ENCODE data around the gene C10orf71.

C10orf71 gene

DNA sequence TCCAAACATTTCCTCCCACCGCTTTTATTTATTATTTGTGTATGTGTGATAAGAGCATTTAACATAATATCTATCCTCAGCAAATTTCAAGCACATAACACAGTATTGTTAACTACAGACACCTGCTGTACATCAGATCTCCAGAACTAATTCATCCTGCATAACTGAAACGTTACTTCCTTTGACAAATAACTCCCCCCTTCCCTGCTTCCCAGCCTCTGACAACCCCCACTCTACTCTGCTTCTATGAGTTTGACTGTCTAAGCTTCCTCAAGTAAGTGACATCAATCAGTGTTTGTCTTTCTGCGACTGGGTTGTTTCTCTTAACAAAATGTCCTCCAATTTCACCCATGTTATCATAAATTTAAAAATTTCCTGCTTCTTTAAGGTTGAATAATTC, 22.1 kb downstream of the C10orf71 start:
- no peak for DNase-seq

DNA sequence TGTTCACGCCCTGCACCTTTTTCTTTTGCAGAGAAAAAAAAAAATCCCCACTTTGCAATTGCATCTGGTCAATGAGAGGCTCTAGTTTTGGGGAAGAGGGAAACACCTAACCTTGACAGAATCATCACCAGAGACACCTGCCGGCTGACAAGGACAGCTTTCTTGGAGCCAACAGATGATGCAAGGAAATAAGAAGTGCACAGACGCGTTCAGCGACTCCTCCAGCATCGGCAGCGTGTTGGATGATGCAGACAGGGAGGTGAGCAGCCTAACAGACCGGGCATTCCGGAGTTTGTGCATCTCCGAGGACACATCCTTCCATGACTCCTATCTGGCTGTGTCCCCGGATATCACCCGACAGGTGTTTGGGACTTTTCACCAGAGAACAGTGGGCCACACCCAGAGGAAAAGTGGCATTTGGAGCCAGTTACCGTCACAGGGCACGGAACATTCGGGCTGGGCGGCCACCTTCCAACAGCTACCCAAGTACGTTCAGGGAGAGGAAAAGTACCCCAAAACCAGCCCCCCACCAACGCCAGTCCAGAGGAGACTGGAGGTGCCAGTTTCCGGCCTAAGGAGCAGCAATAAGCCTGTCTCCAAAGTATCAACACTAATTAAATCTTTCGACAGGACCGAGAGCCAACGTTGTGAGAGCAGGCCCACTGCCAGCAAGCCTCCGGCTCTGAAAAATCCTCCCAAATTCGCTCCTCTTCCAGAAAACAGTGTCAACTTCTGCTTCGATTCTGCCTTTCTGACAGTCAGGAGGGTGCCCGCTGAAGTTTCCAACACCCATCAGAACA, 23.6 kb downstream of the C10orf71 start:
- no peak for DNase-seq

- DNase-seq, result no peak
Measured at GRCh38 chr10:49323171-49323895, 24.4 kb downstream of the C10orf71 start.

- no peak for DNase-seq
Measured at GRCh38 chr10:49323896-49324270, 24.9 kb downstream of the C10orf71 start.

- DNase-seq, result no peak
Measured at GRCh38 chr10:49324711-49325110, 25.7 kb downstream of the C10orf71 start.

- no peak for DNase-seq
Measured at GRCh38 chr10:49325131-49325915, 26.4 kb downstream of the C10orf71 start.

DNA sequence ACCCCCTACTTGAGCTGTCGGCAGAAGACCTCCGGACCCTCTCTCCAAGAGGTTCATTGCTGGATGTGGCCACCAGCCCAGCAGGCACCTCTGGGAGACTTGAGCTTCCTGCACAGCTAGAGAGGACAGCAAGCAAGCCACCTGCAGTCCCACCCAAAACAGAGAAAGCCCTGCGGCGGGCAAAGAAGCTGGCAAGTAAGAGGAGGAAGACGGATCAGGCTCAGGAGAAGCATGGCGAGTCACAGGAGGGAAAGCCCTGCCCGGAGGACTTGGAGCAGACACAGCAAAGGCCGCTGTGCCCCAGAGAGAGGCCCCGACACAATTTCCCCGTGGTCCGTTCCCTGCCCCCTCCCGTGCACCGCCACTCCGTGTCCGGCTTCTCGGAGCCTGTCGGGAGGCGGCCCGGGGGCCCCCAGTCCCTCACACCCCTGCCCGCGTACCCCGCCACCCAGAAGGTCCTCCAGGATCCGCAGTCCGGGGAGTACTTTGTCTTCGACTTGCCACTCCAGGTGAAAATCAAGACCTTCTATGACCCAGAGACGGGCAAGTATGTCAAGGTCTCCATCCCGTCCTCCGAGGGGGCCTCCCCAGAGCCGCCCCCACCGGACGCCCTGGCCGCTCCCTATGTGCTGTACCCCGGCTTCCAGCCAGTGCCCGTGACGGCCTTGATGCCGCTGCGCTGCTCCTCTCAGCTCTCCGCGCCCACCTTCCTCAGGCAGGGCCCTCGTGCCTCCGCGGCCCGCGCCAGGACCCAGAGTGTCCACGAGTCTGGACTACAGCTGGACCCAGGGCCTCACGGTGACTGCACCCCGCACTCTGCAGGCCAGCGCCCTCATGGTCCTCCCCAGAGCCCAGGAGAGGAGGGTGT, 27.2 kb downstream of the C10orf71 start:
- DNase-seq, result no peak

DNA sequence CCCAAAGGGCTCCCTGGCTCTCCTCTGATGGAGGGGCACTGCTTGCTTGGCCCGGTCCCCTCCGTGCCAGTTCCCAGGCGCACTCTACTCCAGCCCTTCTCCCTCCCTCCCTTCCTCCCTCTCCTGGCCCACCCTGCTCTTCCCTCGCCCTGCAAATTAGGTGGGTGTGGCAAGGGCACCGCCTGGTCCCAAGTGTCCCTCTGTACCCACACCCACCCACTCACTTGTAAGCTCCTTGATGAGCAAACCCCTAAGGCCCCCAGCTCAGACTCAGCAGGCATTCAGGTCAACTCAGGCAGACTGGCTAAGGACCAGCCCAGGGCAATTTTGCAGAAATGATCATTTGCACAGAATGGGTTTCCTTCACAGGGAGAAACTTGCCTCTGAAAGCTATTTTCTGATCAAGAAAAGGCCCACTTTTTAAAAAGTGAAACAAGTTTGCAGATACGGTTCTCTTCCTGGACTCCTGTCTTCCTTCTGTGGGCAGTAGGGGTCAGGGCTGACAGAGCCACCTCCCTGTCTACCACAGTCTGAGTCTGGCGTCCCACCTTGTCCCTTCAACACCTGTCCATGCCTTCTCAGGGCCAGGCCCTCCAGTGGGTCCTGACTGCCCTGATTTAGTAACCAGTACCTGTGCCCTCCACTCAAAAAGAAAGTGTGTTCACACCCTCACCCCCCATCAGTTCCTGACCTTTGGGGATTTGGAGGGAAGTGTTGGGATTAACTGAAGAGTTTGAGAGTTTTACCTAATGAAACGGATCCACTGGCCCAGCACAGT, 28.3 kb downstream of the C10orf71 start:
- DNase-seq, result no peak

- DNase-seq, result no peak
Measured at GRCh38 chr10:49328401-49329145, 29.6 kb downstream of the C10orf71 start.

GRCh38 chr10:49329146-49329505, 30.2 kb downstream of the C10orf71 start:
- DNase-seq, result no peak

DNA sequence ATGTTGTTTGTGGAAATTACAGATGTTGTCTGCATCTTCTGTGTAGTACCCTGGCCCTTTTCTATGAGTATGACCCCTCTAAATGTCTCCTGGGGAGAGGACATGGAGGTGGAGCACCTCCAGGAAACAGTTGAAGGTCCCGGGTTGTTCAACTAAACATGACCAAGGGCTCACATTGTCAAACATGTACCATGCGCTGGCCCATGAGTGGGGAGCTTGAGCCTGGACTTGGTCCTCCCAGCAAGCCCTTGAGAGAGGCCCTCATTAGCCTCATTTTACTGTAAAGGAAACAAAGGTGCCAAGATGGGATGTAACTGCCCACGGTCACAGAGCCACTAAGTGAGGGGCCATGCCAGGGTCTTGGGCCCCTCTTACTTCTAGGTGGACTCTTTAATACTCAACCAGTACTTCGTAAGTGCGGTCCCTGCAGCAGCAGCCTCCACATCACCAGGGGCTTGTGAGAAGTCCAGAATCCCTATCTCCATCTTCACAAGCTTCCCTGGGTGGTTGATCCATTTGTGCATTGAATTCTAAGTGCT, 31.2 kb downstream of the C10orf71 start:
- DNase-seq, result no peak

GRCh38 chr10:49331431-49331830, 32.5 kb downstream of the C10orf71 start:
- no peak for DNase-seq

DNA sequence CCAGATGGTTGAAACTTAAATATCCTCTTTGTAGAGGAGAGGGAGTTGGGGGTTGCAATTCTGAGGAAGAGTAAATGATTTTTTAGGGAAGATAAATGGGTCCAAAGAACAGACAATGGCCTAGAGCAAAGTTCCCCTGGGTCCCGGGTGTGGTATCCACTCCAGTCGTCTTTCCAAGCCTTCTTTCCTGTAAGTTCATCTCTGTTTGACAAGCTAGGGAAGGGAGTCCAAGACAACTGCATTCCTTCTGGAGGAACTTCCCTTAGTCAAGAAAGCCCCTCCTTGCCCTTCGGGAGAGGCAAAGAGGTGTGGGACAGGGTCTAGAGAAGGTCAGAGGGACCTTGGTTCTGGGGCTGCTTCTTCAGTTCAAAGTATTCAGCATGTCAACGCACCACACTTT, 33.4 kb downstream of the C10orf71 start:
- no peak for DNase-seq

DNA sequence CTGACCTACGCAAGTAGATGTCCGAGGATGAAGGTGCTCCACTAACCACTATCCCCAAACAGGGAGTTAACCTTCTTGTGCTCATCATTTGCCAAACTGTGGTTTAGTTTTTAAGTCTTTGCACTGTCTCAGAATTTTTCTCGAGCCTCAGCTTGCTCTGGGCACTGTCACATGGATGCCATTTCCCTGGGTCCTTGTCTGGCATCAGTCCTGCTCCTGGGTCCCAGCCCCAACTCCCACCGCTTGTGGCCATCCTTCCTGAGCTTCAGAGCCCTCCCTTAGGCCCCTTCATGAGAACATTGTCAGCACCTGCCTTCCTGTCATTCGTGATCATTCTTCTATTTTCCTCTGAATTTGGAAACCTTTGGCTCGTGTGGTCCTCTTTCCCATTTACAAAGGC, 33.8 kb downstream of the C10orf71 start:
- DNase-seq, result no peak

GRCh38 chr10:49333192-49333591, 34.2 kb downstream of the C10orf71 start:
- DNase-seq, result no peak

DNA sequence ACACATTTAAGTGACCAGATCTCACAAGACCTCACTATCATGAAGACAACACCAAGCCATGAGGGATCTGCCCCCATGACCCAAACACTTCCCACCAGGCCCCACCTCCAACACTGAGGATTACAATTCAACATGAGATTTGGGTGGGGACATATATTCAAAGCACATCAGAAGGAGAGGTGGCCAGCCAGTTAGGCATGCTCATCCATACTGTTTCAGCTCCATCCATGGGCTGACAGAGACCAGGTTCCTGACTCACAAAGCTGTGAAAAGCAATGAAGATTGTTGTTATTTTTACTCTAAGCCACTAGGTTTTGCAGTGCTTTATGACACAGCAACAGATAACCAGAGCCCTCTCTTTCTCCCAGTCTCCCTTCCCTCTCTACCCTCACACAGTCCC, 36.0 kb downstream of the C10orf71 start:
- DNase-seq, result no peak

- no peak for DNase-seq
Measured at GRCh38 chr10:49335364-49335972, 36.5 kb downstream of the C10orf71 start.

GRCh38 chr10:49338604-49339003, 39.6 kb downstream of the C10orf71 start:
- DNase-seq, result no peak

- DNase-seq, result no peak
Measured at GRCh38 chr10:49344840-49345239, 45.9 kb downstream of the C10orf71 start.

- no peak for DNase-seq
Measured at GRCh38 chr10:49347342-49347741, 48.4 kb downstream of the C10orf71 start.
